IPS-11a (cell line): ENCODE measurements around the gene ARHGEF11.
A peak's percentile ranks its signal among the peaks of the same experiment; 100 is the strongest.
"Not testable (repeated sequence)": the region's sequence is repeated elsewhere in the genome, so short reads cannot be mapped to it uniquely, and the experiment has no call there.

Experiments used
- H3K4me3 ChIP-seq: one replicate; pipeline ENCODE4 v1.5.1; 2013; ENCODE audit warnings: low read depth, low read length, control low read depth

The ARHGEF11 gene

DNA sequence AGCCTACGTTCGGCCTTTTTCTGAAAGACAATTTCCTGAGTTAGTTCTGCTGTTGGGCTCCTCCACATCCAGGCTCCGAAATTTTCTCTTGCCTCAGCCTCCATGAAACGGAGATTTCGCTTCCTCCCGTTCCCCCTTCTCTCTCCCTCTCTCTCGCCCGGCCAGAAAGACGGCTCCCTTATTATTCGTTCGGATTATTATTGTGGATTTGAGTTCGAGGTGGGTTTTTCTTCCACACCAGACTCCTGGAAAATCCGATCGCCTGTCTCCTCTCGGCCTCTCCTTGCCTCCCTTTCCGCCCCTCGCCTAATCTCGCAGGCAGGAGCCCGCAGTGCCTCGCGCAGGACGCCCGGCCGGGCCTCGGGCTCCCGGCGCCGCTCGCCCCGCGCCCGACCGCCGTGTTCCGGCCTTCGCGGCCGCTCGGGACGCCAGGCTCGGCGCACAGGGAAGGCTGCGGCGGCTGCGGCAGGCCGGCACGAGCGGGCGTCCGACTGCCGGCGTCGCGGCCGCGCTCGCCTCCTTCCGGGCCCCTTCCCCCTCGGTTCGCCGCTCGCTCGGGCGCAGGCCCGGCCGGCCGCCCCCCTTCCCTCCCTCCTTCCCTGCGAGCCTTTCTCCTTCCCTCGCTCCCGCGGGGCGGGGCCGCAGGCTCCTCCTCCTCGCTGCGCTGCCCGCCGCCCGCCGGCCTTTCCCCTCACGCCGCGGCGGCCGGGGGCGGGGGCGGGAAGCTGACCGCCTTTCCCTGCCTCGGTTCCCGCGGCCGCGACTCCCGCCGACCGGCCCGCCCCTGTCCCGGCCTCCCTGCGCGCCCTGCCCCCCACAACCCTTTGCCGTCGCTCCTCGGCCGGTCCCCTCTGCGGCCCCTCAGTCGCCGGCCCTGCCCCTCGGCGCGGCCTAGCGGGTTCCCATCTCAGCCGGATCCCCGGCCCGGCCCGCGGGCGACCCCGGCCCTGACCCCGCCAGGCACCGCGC lies at the start of gene ARHGEF11:
TSS of gene ARHGEF11 (minus strand) at position 493 of the 969 bp plus-strand sequence. CDS start 1,412 bp downstream, outside the sequence.
- peak within 1 kb of the TSS; percentile 81 for H3K4me3 ChIP-seq

- no peak overlapping the region for H3K4me3 ChIP-seq
These were observed 49.5 kb upstream of the ARHGEF11 start for GRCh38 chr1:157095091-157095490.

GRCh38 chr1:157092831-157093230 lies 47.3 kb upstream of the ARHGEF11 start:
- no peak overlapping the region for H3K4me3 ChIP-seq

DNA sequence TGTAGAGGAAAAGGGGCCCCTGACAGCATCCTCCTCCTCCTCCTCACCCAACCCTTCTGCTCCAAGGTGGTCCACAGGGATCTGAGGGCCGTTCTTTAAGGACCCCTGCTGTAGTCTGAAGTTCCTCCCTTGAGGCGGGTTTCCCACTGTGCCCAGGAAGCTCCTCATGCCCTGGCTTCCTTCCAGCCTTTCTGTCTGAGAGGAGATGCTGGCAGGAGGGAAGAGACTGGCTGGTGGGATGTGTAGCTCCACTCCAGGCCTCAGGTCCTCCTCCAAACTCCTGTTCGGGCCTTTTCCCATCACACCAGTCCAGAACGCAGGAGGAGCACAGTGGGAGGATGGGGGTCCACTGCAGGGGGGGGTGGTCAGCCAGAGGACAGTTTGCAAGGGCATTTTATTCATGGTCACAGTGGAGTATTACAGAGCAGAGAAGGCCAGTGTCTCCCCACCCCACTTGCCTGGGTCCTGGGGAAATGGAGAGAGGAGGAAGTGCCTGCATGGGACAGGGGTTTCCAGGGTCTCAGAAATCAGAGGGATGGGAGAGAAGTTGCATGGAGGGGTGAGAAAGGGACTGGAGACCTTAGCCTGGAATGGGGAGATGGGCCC lies 46.2 kb upstream of the ARHGEF11 start:
- H3K4me3 ChIP-seq = no peak overlapping the region

GRCh38 chr1:157091186-157091585 lies 45.6 kb upstream of the ARHGEF11 start:
- H3K4me3 ChIP-seq = no peak overlapping the region

DNA sequence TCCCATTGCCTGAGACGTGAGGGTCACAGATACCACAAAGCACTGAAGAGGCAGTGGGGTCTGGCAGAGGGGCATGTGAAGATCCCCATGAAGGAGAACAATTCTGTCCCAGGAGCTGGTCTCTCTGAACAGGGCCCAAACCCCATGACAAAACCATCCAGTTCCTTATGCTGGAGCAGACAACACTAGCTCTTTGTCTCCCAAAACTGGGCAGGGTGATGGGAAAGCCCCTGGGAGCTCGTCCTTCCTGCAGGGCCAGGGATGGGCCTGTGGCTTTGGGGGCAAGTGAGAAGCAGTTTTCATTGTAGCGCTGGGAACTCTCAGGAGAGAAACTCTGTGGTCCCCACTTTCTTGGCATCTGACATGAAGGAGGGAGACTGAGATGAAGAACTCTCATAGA lies 45.2 kb upstream of the ARHGEF11 start:
- no peak overlapping the region for H3K4me3 ChIP-seq

- H3K4me3 ChIP-seq = no peak overlapping the region
These were observed 44.7 kb upstream of the ARHGEF11 start for GRCh38 chr1:157090196-157090647.

- H3K4me3 ChIP-seq = no peak overlapping the region
These were observed 44.2 kb upstream of the ARHGEF11 start for GRCh38 chr1:157089789-157090188.

- no peak overlapping the region for H3K4me3 ChIP-seq
These were observed 43.1 kb upstream of the ARHGEF11 start for GRCh38 chr1:157088607-157089006.

DNA sequence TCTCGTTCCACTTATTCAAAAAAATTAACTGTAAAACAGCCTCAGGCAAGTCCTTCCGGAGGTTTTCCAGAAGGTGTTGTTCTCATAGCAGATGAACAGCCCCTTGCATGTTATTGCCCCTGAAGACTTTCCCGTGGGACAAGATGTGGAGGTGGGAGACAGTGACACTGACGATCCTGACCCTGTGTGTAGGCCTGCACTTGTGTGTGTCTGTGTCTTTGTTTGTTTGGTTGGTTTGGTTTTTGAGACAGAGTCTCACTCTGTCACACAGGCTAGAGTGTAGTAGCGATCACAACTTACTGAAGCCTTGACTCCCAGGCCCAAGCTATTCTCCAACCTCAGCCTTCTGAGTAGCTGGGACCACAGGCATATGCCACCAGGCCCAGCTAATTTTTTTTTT lies 41.5 kb upstream of the ARHGEF11 start:
- no peak overlapping the region for H3K4me3 ChIP-seq

- no peak overlapping the region for H3K4me3 ChIP-seq
These were observed 40.8 kb upstream of the ARHGEF11 start for GRCh38 chr1:157086299-157086698.

- H3K4me3 ChIP-seq = no peak overlapping the region
These were observed 39.9 kb upstream of the ARHGEF11 start for GRCh38 chr1:157085421-157085820.

DNA sequence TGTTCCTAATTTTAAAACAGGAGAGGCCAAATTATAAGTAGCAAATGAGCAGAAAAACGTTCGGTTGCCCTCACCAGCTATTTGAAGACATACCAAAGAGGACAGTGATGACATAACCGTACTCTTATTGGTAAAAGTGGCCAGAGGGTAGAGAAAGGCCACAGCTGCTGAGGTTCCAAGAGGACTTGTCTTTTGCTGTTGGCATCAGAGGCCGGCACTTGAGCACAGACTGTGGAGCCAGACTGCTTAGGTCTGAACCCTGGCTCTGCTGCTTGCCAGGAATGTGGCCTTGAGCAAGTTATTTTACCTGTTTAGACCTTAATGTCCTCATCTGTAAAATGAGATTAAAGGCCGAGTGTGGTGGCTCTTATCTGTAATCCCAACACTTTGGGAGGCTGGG lies 39.2 kb upstream of the ARHGEF11 start:
- H3K4me3 ChIP-seq = no peak overlapping the region

DNA sequence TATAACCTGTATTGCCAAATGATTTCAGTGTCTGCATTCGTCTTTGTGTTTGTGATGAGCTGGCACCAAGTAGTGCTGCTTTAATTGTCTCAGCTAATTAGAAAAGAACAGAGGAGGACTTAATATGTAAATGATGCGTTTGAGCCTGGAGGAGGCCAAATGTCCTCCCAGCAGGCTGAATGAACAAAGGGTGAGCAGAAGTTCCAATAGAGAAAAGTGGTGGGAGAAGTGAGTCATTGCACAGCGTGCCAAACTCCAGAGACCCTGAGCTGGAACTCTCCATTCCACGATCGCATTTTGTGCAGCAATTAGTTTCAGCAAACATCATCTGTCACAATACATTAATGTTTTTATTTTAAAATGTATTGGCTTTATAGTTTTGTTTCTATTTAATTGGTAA lies 36.2 kb upstream of the ARHGEF11 start:
- no peak overlapping the region for H3K4me3 ChIP-seq

- no peak overlapping the region for H3K4me3 ChIP-seq
These were observed 35.2 kb upstream of the ARHGEF11 start for GRCh38 chr1:157080714-157081113.

GRCh38 chr1:157077394-157077793 lies 31.9 kb upstream of the ARHGEF11 start:
- H3K4me3 ChIP-seq = no peak overlapping the region

DNA sequence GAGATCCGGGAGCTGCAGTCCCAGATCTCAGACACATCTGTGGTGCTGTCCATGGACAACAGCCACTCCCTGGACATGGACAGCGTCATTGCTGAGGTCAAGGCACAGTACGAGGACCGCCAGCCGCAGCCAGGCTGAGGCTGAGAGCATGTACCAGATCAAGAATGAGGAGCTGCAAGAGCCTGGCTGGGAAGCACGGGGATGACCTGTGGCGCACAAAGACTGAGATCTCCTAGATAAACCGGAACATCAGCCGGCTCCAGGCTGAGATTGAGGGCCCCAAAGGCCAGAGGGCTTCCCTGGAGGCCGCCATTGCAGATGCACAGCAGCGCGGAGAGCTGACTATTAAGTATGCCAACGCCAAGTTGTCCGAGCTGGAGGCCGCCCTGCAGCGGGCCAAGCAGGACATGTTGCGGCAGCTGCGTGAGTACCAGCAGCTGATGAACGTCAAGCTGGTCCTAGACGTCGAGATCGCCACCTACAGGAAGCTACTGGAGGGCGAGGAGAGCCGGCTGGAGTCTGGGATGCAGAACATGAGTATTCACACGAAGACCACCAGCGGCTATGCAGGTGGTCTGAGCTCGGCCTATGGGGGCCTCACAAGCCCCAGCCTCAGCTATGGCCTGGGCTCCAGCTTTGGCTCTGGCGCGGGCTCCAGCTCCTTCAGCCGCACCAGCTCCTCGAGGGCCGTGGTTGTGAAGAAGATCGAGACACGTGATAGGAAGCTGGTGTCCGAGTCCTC lies 28.6 kb upstream of the ARHGEF11 start:
- H3K4me3 ChIP-seq = no peak overlapping the region

DNA sequence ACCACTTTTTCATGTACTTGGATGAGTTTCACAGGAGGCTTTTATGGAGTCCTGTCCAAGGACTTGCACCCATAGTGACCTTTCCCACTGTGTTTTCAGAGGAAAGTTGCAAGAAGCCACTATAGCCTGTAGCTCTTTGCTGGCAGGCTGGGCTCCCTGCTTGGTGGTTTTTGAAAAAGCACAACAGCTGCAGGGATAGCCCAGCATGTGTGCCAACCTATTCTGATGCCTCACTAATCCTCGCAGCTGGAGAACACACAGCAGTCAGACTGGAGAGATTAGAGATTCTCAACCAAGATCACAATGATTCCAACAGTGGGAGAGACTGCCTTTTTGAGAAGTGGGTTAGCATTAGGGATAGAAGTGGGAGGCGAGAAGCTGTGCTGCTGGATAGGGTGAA lies 24.1 kb upstream of the ARHGEF11 start:
- H3K4me3 ChIP-seq = no peak overlapping the region

DNA sequence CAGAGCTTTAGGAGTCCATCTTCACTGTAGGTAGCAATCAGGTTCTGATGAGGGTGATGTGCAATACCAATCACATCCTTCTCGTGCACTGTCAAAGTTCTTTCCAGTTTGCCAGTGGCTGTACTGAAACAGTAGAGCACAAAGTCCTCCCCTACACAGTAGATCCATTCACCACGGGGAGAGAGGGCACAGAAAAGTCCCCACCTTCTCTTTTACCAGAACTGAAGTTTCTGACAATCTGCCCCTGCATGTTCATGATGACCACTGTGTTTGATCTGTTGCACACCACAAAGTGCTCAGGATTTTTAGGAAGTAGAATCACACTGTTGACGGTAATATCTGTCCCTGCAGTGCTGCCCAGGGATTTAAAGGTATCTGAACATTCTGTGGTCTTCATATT lies 13.7 kb upstream of the ARHGEF11 start:
- H3K4me3 ChIP-seq = not testable (repeated sequence)

GRCh38 chr1:157056269-157056668 lies 10.7 kb upstream of the ARHGEF11 start:
- H3K4me3 ChIP-seq = no peak overlapping the region

DNA sequence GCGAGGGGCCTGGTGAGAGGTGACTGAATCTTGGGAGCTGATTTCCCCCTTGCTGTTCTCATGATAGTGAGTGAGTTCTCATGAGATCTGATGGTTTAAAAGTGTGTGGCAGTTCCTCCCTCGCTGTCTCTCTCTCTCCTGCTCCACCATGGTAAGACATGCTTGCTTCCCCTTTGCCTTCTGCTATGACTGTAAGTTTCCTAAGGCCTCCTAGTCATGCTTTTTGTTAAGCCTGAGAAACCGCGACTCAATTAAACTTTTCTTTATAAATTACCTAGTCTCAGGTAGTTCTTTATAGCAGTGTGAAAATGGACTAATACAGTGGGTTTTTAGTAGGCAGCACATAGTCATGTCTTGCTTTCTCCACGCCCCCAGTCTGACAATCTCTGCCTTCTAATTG lies 10.2 kb upstream of the ARHGEF11 start:
- H3K4me3 ChIP-seq = not testable (repeated sequence)
